OCI-LY1 (cell line): Measurements from ENCODE around the gene CRYBB2.

Experiments used
- CTCF ChIP-seq: fragments of 200-600 bp; sonication (generic), shearing (Covaris generic); IDR thresholded peaks from 2 replicates; pipeline ENCODE4 v1.5.1; 2017; ENCODE audit warnings: mild to moderate bottlenecking, antibody characterized with exemption, low read length, moderate library complexity, mixed read lengths
- EZH2 ChIP-seq: fragments of 200-600 bp; sonication (generic), shearing (Covaris generic); IDR thresholded peaks from 2 replicates; pipeline ENCODE4 v1.8.0; 2017; ENCODE audit warnings: borderline replicate concordance, mixed run types, mild to moderate bottlenecking, antibody characterized with exemption, low read length, moderate library complexity, mixed read lengths

- TF ChIP-seq EZH2 (no peak), CTCF (no peak)
These were observed 42.6 kb upstream of the CRYBB2 start for GRCh38 chr22:25176799-25177198.
